Thymus (tissue), 11 donors: Measurements from ENCODE around the gene FGR. TPM values are rescaled to one million over a fixed set of nuclear protein-coding genes. Genes with fewer than 3 reads are reported as not detected.

Experiments
- DNase-seq, 9 donors: peaks; one replicate each; pipeline ENCODE4 v3.0.0-alpha.2; 2013; ENCODE audit warnings: low spot score in 9 of 9, low read depth in 6 of 9, missing footprints in 1 of 9
- H3K27ac ChIP-seq, 2 donors: one replicate each; pipeline ENCODE4 v1.5.1; 2013; ENCODE audit warnings: control low read depth in 1 of 2, low read depth in 1 of 2, low read length in 1 of 2, mild to moderate bottlenecking in 1 of 2, moderate library complexity in 1 of 2
- H3K27me3 ChIP-seq, 2 donors: one replicate each; pipeline ENCODE4 v1.5.1; 2013; ENCODE audit warnings: low read length in 1 of 2; ENCODE audit not compliant: control insufficient read depth in 2 of 2, insufficient read depth in 1 of 2
- H3K36me3 ChIP-seq, 2 donors: one replicate each; pipeline ENCODE4 v1.5.1; 2013; ENCODE audit warnings: low read length in 1 of 2, mild to moderate bottlenecking in 1 of 2, moderate library complexity in 1 of 2; ENCODE audit not compliant: control insufficient read depth in 2 of 2, insufficient read depth in 2 of 2
- H3K4me1 ChIP-seq, 2 donors: one replicate each; pipeline ENCODE4 v1.5.1; 2013; ENCODE audit warnings: low read length in 2 of 2; ENCODE audit not compliant: control insufficient read depth in 2 of 2, insufficient read depth in 2 of 2
- H3K4me3 ChIP-seq, 2 donors: one replicate each; pipeline ENCODE4 v1.5.1; 2013; ENCODE audit warnings: low read length in 2 of 2, control low read depth in 1 of 2, mild to moderate bottlenecking in 1 of 2
- H3K9me3 ChIP-seq, 2 donors: one replicate each; pipeline ENCODE4 v1.5.1; 2013; ENCODE audit warnings: low read length in 1 of 2, mild to moderate bottlenecking in 1 of 2; ENCODE audit not compliant: control insufficient read depth in 2 of 2, insufficient read depth in 1 of 2
- WGBS: extraction: QIAGEN DNeasy Blood & Tissue Kit; methylation state at CpG from one replicate; pipeline ENCODE4 v1.1.7; 2013; 5-methylcytosine and 5-hydroxymethylcytosine counted together
- polyA plus RNA-seq: library from polyadenylated mRNA; stranded (reverse); fragments of 200-250 nt; gene quantifications from one replicate; pipeline ENCODE4 v1.2.3, GENCODE V29; 2013
- total RNA-seq: library from RNA; stranded (reverse); fragments of 120-200 nt; gene quantifications from one replicate; pipeline ENCODE4 v1.2.4, GENCODE V29; 2013
- donor health status: healthy.

FGR gene
- total and polyA plus RNA-seq, 2 donors, result 8.4 to 38.7 TPM

DNA sequence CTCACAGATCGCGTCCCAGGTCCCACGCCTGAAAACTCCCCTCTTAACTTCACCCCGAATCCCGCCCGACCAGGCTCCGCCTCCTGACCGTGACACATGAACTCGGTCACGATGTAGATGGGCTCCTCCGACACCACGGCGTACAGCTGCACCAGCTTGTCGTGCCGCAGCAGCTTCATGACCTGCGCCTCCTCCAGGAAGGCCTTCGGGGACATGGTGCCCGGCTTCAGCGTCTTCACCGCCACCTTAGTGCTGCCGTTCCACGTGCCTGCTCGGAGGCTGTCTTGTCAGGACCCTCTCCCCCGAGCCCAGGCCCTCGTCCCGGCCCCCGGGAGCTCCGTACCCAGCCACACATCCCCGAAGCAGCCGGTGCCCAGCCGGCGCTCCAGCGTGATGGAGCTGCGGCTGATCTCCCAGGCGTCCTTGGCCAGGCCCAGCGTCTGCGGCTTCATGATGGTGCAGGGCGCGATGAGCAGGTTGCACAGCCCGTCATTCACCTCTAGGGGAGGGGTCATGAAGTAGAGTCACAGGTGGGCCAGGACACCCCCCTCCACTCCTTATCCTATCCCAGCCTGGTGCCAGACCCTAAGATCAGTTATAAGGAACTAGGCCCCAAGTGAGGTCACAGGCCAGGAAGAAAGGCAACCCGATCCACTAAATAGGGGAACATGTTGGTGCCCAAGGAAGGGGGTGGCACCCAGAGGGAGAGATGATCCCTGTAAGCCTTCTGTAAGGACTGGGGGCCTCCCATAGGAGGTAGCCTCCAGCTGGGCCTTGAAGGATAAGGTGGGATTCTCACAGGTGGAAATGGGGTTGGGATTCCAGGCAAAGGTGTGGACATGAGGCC is 19.4 kb downstream of the FGR start:
- H3K4me1 ChIP-seq, result peaks cover 28 to 83% of the 10 kb centered on the region in 2 donors
- H3K9me3 ChIP-seq, result no peaks in the 10 kb centered on the region
- H3K27me3 ChIP-seq, result no peaks in the 10 kb centered on the region
- WGBS, result 96% methylated on average over 41 of the region's 41 CpGs
- no peak overlapping the region for H3K4me3 ChIP-seq
- peaks cover 7 to 8% of the 10 kb centered on the region in 2 donors for H3K36me3 ChIP-seq
- no peak for DNase-seq
- H3K27ac ChIP-seq, result peak overlapping the region in 1 of 2 donors; percentile 46

DNA sequence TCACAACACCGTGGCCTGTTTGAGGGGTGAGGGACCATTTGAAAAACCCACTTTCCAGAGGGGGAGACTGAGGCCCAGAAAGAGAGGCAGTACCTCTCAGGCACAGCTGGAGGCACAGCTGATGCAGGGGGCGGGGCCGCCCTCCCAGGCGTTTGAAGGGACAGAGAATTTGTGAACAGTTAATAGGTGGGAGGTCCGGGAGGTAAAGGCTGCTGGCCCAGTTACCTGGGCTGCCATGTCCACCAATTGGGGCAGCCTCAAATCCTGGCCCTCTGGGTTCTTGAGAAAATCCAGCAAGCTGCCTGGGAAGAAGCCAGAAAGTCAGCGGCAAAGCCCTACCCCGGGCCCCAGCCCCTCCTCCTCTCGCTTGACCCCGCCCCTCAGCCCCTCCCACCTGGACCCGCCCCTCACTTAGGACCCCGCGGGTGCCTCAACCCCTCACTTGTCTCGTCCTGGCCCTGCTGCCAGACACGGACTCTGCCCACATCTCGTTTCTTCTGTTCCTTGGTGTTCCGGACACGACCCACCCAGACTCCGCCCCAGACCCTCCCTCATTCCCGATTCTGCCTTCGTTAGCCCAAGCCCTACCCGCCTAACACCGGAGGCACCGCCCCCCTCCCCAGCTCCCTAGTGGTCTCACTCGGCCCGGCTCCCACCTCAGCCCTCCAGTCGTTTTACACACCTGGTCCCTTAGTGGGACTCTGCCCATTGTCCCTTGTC is 20.2 kb downstream of the FGR start:
- Histone ChIP-seq H3K36me3 (peaks cover 7 to 8% of the 10 kb centered on the region in 2 donors), H3K4me3 (no peak overlapping the region), H3K27ac (peak overlapping the region in 1 of 2 donors; percentile 89), H3K9me3 (no peaks in the 10 kb centered on the region), H3K27me3 (no peaks in the 10 kb centered on the region), H3K4me1 (peaks cover 31 to 91% of the 10 kb centered on the region in 2 donors)
- peak in 1 of 9 donors; percentile 37 for DNase-seq
- WGBS, result 84% methylated on average over 26 of the region's 26 CpGs

DNA sequence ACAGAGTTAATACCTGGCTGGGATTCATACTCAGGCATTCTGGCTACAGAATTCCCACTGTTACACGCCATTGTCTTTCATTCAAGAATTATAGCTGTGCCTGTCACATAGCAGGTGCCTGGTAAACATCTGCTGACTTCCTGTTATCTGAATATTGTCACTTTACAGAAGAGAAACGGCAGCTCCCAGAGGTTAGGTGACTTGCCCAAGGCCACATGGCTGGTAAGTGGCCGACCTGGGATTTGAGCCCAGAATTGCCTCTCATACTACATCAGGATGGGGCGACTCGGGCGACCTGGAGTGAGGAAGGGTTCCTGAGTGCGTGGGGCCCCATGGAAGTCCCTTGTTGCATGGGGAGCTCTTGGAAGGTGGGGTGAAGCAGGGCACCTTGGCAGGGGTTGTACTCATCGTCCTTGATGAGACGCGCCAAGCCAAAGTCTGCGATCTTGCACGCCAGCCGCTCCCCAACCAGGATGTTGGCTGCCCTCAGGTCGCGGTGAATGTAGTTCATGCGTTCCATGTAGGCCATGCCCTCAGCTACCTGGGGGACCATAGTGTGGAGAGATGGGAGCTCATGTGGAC is 20.9 kb downstream of the FGR start:
- Histone ChIP-seq H3K36me3 (peaks cover 4 to 8% of the 10 kb centered on the region in 2 donors), H3K27ac (peak overlapping the region; percentile 84 to 89), H3K9me3 (no peaks in the 10 kb centered on the region), H3K27me3 (no peaks in the 10 kb centered on the region), H3K4me3 (no peak overlapping the region), H3K4me1 (peaks cover 36 to 91% of the 10 kb centered on the region in 2 donors)
- DNase-seq, result peak in 1 of 9 donors; percentile 76
- WGBS, result 85% methylated on average over 16 of the region's 16 CpGs

DNA sequence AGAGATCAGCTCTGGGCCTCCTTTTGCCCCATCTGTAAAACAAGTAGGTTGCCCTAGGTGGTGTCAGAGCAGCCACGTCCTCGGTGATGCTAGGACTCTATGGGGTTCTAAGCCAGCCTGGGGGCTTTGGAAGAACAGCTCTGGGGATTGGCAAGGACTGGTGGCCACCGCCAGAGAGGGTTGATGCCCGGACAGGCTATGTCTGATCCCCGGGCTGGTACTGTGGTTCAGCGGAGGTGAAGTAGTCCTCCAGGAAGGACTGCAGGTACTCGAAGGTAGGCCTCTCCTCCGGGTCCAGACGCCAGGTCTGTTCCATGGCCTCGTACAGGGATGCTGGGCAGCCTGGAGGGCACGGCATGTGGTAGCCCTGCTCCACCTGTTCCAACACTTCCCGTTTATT is 22.3 kb downstream of the FGR start:
- Histone ChIP-seq H3K4me1 (peaks cover 36 to 91% of the 10 kb centered on the region in 2 donors), H3K36me3 (peaks cover 4 to 8% of the 10 kb centered on the region in 2 donors), H3K27ac (no peak overlapping the region), H3K9me3 (no peaks in the 10 kb centered on the region), H3K27me3 (no peaks in the 10 kb centered on the region), H3K4me3 (no peak overlapping the region)
- WGBS, result 98% methylated on average over 12 of the region's 12 CpGs
- no peak for DNase-seq

DNA sequence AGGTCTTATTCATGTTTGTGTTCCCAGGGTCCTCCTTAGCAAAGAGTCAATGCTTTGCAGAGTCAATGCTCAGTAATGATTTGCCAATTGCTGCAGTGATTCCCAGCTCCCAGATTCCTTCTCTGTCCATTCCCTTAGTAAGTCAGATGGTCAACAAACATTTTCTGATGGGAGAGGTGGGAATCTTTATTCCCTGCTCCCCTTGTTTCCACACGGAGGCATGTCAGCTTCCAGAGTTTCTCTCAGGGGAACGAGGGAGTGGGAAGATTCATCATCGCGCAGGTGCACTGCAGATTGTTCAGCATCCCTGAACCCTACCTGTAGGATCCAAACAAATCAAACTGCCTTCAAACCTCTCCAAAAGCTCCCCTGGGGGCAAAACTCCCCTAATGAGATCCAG is 23.5 kb downstream of the FGR start:
- Histone ChIP-seq H3K27me3 (no peaks in the 10 kb centered on the region), H3K4me1 (peaks cover 34 to 91% of the 10 kb centered on the region in 2 donors), H3K9me3 (no peaks in the 10 kb centered on the region), H3K36me3 (peaks cover 4 to 8% of the 10 kb centered on the region in 2 donors), H3K4me3 (no peak overlapping the region), H3K27ac (no peak overlapping the region)
- DNase-seq, result no peak
- WGBS, result 98% methylated on average over 4 of the region's 4 CpGs

DNA sequence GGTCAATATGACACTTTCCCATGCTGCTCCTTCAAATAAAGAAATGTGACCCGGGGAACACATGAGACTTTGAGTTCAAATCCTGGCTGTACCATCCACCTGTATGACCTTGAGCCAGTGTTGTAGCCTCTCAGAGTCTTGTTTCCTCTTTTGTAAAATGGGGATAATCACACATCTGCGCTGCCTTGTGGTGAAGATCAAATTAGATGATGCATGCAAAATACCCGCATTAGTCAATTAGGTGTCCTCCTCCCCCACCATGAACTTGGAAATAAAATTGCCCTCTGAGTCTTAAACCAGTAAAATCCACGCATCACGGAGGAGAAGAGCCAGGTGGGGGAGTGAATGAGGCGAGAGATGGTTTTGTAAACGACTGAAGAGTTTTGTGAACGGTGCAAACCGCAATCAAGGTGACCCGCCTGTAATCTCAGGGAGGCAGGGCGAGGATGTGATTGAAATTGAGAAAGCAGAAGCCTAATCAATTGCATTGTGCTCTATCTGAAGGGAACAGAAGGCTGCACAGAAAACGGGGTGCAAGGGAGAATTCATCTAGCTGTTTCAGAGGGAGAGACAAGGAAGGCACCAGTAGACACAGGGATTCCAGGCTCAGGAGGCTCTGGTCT is 25.3 kb downstream of the FGR start:
- no peak overlapping the region for H3K4me3 ChIP-seq
- H3K27ac ChIP-seq, result peak overlapping the region in 1 of 2 donors; percentile 61
- H3K36me3 ChIP-seq, result peaks cover 0 to 4% of the 10 kb centered on the region in 2 donors
- H3K4me1 ChIP-seq, result peaks cover 40 to 92% of the 10 kb centered on the region in 2 donors
- H3K9me3 ChIP-seq, result peaks cover 0 to 1% of the 10 kb centered on the region in 2 donors
- no peaks in the 10 kb centered on the region for H3K27me3 ChIP-seq
- DNase-seq, result peak in 1 of 9 donors; percentile 41
- 54% methylated on average over 12 of the region's 12 CpGs for WGBS

DNA sequence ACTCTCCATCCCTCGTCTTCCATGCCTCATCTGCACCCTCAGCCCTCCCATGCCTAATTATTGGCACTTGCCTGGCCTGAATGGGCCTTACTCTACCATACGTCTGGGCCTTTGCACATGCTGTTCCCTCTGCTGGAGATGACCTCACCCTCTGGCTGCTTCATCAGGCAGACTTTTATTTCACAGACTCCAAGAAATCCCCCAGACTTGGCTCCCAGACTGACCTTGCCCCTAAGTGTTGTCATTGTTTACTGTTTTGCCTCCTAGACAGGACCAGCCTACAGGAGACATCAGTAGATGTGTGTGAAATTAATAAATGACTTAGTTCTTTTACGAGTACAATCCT is 25.8 kb downstream of the FGR start:
- Histone ChIP-seq H3K27ac (peak overlapping the region; percentile 61 to 62), H3K9me3 (peaks cover 0 to 2% of the 10 kb centered on the region in 2 donors), H3K4me3 (no peak overlapping the region), H3K27me3 (no peaks in the 10 kb centered on the region), H3K4me1 (peaks cover 35 to 92% of the 10 kb centered on the region in 2 donors), H3K36me3 (peaks cover 0 to 4% of the 10 kb centered on the region in 2 donors)
- 85% methylated on average over 3 of the region's 3 CpGs for WGBS
- no peak for DNase-seq

DNA sequence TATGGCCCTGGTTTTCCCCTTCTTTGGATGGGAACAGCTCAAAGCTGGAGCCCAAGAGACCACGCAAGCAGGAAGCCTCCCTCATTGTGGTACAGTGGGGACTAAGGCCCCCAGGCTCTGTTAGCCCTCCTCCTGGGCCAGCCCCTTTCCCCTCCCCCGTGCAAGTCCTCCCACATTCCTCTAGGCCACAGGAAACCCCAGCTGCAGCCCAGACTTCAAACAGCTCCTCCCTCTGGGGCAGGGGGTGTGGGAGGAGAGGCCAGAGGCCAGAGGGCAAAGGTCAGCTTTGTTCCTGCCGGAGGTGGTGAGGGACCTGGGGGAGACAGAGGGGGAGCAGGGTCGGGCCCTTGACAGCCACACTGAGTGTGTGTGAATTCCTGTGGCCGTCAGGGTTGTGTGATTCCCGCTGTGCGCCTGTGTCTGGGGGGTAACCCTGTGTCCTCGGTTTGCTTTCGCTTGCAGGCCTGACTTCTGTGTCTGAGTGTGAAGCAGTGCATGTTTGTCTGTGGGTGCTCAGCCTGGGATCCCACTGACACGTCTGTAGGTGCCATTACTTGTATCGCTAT is 27.7 kb downstream of the FGR start:
- peak in 1 of 9 donors; percentile 49 for DNase-seq
- H3K9me3 ChIP-seq, result peaks cover 0 to 2% of the 10 kb centered on the region in 2 donors
- no peaks in the 10 kb centered on the region for H3K27me3 ChIP-seq
- peak overlapping the region; percentile 62 to 68 for H3K27ac ChIP-seq
- no peak overlapping the region for H3K4me3 ChIP-seq
- 63% methylated on average over 11 of the region's 11 CpGs for WGBS
- peaks cover 30 to 79% of the 10 kb centered on the region in 2 donors for H3K4me1 ChIP-seq
- H3K36me3 ChIP-seq, result no peaks in the 10 kb centered on the region
